22Rv1 (cell line): ENCODE data around the gene LRIG1.

Source experiments
- CTCF ChIP-seq: fragments of 450-650 bp; IDR thresholded peaks from 2 replicates; pipeline ENCODE4 v1.5.1; 2017; ENCODE audit warnings: mild to moderate bottlenecking
- ZFX ChIP-seq: fragments of 450-650 bp; IDR thresholded peaks from 2 replicates; pipeline ENCODE4 v1.6.1; 2017; ENCODE audit warnings: antibody characterized with exemption, borderline replicate concordance

- TF ChIP-seq CTCF (no peak), ZFX (no peak)
These were observed 31.4 kb upstream of the LRIG1 start for GRCh38 chr3:66532160-66532587.
